ENCODE measurements around the gene DHRSX.

DNA sequence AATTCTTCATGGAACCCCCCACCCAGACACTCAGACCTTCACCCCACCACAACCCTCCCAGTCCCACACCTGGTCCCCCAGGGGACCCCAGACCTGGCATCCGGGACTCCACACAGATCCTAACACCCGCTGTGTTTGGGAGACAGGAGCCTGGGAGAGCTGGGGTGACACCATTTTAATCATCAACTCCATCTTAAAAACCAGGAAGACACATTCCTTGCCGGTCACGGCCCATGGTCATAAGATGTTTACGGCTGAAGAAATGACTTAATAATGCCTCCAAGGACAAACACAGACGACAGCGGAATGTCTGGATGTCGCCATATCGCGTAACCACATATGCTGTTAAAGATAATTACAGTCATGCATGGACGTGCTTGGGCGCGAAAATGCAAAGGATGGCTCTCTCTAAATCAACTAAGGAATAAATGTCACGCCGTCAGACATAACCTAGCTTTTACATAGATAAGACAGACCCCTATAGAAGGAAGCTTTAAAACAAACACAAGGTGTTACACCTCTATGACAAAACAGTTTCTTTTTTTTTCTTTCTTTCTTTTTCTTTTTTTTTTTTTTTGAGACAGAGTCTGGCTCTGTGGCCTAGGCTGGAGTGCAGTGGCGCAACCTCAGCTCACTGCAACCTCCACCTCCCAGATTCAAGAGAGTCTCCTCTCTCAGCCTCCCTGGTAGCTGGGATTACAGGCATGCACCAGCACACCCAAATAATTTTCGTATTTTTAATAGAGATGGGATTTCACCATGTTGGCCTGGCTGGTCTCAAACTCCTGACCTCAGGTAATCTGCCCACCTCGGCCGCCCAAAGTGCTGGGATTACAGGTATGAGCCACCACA lies 2.1 kb upstream of the DHRSX start:
- TF ChIP-seq, protein P1, sequence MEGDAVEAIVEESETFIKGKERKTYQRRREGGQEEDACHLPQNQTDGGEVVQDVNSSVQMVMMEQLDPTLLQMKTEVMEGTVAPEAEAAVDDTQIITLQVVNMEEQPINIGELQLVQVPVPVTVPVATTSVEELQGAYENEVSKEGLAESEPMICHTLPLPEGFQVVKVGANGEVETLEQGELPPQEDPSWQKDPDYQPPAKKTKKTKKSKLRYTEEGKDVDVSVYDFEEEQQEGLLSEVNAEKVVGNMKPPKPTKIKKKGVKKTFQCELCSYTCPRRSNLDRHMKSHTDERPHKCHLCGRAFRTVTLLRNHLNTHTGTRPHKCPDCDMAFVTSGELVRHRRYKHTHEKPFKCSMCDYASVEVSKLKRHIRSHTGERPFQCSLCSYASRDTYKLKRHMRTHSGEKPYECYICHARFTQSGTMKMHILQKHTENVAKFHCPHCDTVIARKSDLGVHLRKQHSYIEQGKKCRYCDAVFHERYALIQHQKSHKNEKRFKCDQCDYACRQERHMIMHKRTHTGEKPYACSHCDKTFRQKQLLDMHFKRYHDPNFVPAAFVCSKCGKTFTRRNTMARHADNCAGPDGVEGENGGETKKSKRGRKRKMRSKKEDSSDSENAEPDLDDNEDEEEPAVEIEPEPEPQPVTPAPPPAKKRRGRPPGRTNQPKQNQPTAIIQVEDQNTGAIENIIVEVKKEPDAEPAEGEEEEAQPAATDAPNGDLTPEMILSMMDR (IDR thresholded peaks at IDR 0.05), result no peak
- TF ChIP-seq POLR2A (IDR thresholded peaks at IDR 0.05; ENCODE audit: low read depth) (no peak), POLR2AphosphoS5 (IDR thresholded peaks at IDR 0.05) (no peak), EP300 (IDR thresholded peaks at IDR 0.05) (no peak)

Measured in esophagus muscularis mucosa (tissue), 4 donors.